Kidney (tissue), 14 donors: ENCODE results near the gene C20orf202. TPM values are rescaled to one million over a fixed set of nuclear protein-coding genes. Genes with fewer than 3 reads are reported as not detected.

ENCODE experiments used
- DNase-seq, 5 donors: peaks; one replicate each; pipeline ENCODE4 v3.0.0-alpha.2; 2013 to 2020
- FAIRE-seq: peaks from 2 replicates; lab custom pipeline; 2012; peaks lifted over from hg19 to GRCh38; lab: Jason Lieb, UNC
- H3K27ac ChIP-seq, 2 donors: one replicate each; pipeline ENCODE4 v1.7.0; 2013; ENCODE audit warnings: low read depth in 2 of 2, low read length in 2 of 2, inconsistent platforms in 1 of 2
- H3K27me3 ChIP-seq: one replicate; pipeline ENCODE4 v1.7.1; 2013; ENCODE audit warnings: low read length, inconsistent platforms; ENCODE audit not compliant: control insufficient read depth, insufficient read depth
- H3K36me3 ChIP-seq, 3 donors: one replicate each; pipeline versions ENCODE4 v1.7.0 to v1.7.1; 2013; ENCODE audit warnings: low read length in 3 of 3, control low read depth in 1 of 3, inconsistent platforms in 1 of 3; ENCODE audit not compliant: insufficient read depth in 3 of 3, control insufficient read depth in 2 of 3
- H3K4me1 ChIP-seq, 3 donors: one replicate each; pipeline versions ENCODE4 v1.7.0 to v1.7.1; 2013; ENCODE audit warnings: low read length in 3 of 3, inconsistent platforms in 1 of 3, low read depth in 1 of 3; ENCODE audit not compliant: control insufficient read depth in 2 of 3, insufficient read depth in 2 of 3
- H3K4me3 ChIP-seq, 3 donors: one replicate each; pipeline versions ENCODE4 v1.7.0 to v1.8.1; 2013; ENCODE audit warnings: low read length in 3 of 3, control low read depth in 1 of 3, inconsistent platforms in 1 of 3
- H3K9ac ChIP-seq, 3 donors: one replicate each; pipeline versions ENCODE4 v1.7.0 to v1.7.1; 2013; ENCODE audit warnings: low read length in 3 of 3, control low read depth in 1 of 3, inconsistent platforms in 1 of 3
- H3K9me3 ChIP-seq, 3 donors: one replicate each; pipeline versions ENCODE4 v1.7.0 to v1.7.1; 2013; ENCODE audit warnings: low read length in 3 of 3, control low read depth in 1 of 3, inconsistent platforms in 1 of 3; ENCODE audit not compliant: control insufficient read depth in 2 of 3, insufficient read depth in 1 of 3
- intact Hi-C: fragments of 100-400 bp; cut with DNase I; formaldehyde crosslinking; loops from one replicate; pipeline ENCODE4 v1.11.1; 2022
- polyA plus RNA-seq: library from polyadenylated mRNA; stranded (reverse); fragments of 350-450 nt; fragmentation: Illumina TruSeq; extraction: RNeasy Lipid Tissue Mini Kit (QIAGEN cat#74804); gene quantifications from one replicate; pipeline ENCODE4 v1.2.3, GENCODE V29; 2014; ENCODE audit warnings: low read depth, low replicate concordance; ENCODE audit not compliant: insufficient read depth
- total RNA-seq: library from RNA; stranded (reverse); fragmentation: NEBNext Ultra II Directional; extraction: Animal tissue kit (Norgen Biotek cat#: 25700); gene quantifications from one replicate; pipeline ENCODE4 v1.2.1, GENCODE V29; 2021
- TF ChIP-seq, protein P1 (sequence below): IDR thresholded peaks from 3 replicates; pipeline ENCODE4 v1.5.1; 2012; ENCODE audit warnings: mild to moderate bottlenecking, moderate library complexity, borderline replicate concordance; ENCODE audit not compliant: insufficient read depth; ENCODE audit errors: extremely low read depth
- donor health status: control.
- donor health status: control.
- donor health status: control.
- donor health status: control.
- donor health status: control.
- donor health status: DM: yes; HTN: yes; CAD: no.
- donor health status: Normal renal cell carcinoma (clear cell type).

Gene C20orf202
- total and polyA plus RNA-seq, 2 donors from 2014 or later = 0.16 to 0.73 TPM

DNA sequence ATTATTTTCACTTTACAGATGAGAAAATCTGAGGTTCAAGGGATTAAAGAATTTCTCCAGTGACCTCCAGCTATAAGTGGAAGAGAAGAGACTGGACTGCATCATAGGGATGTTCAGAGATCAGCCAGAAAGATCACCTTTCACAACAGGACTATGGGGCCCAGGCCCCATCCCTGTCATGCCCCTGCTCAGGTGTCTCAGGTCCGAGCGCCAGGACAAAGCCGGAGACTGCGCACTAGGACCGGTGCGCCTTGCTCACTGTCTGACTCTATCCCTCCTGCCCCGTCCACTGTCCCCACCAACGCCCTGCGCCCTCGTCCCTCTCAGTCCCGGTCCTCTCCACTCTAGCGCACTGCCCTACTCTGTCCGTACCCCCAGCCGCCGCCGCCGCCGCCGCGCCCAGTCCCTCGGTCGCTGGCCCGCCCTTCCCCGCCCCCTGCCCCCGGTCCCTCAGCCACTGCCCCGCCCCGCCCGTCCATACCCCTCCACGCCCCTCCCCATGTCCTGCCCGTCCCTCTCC, 22.1 kb downstream of the C20orf202 start:
- TF ChIP-seq, protein P1, sequence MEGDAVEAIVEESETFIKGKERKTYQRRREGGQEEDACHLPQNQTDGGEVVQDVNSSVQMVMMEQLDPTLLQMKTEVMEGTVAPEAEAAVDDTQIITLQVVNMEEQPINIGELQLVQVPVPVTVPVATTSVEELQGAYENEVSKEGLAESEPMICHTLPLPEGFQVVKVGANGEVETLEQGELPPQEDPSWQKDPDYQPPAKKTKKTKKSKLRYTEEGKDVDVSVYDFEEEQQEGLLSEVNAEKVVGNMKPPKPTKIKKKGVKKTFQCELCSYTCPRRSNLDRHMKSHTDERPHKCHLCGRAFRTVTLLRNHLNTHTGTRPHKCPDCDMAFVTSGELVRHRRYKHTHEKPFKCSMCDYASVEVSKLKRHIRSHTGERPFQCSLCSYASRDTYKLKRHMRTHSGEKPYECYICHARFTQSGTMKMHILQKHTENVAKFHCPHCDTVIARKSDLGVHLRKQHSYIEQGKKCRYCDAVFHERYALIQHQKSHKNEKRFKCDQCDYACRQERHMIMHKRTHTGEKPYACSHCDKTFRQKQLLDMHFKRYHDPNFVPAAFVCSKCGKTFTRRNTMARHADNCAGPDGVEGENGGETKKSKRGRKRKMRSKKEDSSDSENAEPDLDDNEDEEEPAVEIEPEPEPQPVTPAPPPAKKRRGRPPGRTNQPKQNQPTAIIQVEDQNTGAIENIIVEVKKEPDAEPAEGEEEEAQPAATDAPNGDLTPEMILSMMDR = no peak
- no peaks in the 10 kb centered on the region for H3K4me1 ChIP-seq
- H3K27ac ChIP-seq = no peak overlapping the region
- intact Hi-C loops = no loop called here
- peaks cover 19% of the 10 kb centered on the region for H3K27me3 ChIP-seq
- peak in 2 of 5 donors; percentile 17 to 64 for DNase-seq
- H3K9ac ChIP-seq = no peak overlapping the region
- H3K36me3 ChIP-seq = no peaks in the 10 kb centered on the region
- no peaks in the 10 kb centered on the region for H3K9me3 ChIP-seq
- no peak for FAIRE-seq
- peak overlapping the region; percentile 42 to 47 (median 43) for H3K4me3 ChIP-seq

DNA sequence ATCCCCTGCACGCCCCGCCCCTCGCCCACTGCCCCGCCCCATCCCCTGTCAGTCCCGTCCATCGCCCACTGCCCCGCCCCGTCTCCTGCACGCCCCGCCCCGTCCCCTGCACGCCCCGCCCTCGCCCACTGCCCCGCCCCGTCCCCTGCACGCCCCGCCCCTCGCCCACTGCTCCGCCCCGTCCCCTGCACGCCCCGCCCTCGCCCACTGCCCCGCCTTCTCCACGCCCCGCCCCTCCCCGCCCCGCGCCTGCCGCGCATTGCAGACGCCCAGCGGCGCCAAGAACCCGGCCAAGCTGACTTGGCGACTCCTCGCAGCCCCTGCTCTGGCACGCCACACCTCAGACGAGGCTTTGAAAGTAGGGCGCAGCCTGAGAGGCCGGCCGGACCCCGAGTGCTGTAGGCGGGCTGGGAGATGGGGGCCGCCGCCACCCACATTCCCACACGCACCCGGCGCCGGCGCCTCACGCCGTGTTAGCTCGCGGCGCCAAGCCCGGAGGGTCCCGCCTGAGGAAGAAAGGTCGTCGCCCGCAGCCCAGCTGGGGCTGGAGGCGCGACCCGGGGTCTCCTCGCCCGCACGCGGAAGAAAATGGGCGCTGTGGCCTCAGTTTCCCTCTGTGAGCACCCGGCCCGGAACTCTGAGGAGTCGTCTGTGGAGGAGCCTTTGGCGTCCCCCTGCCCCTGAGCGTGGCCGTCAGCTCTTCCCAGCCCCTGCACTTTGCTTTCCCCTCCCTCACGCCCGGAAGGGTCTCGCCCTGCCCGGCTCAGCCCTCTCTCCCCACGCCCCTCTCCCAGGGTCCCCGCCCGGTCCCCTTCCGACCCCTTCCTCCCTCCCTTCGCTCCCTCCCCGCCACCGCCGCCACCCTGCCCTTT, 22.8 kb downstream of the C20orf202 start, which contains the start of gene RAD21L1:
Gene RAD21L1, plus strand, starts transcription at position 262 of the 872 bp plus-strand sequence. CDS start 2,410 bp downstream, outside the sequence.
- H3K9me3 ChIP-seq = no peaks in the 10 kb centered on the region
- peak within 1 kb of the TSS; percentile 42 to 54 (median 43) for H3K4me3 ChIP-seq
- H3K36me3 ChIP-seq = no peaks in the 10 kb centered on the region
- TF ChIP-seq, protein P1 = no peak
- no peak within 1 kb of the TSS for H3K27ac ChIP-seq
- H3K9ac ChIP-seq = no peak within 1 kb of the TSS
- peak; percentile 55 to 94 (median 89) for DNase-seq
- peaks cover 19% of the 10 kb centered on the region for H3K27me3 ChIP-seq
- H3K4me1 ChIP-seq = no peaks in the 10 kb centered on the region
- intact Hi-C loops = no loop called here
- no peak for FAIRE-seq

DNA sequence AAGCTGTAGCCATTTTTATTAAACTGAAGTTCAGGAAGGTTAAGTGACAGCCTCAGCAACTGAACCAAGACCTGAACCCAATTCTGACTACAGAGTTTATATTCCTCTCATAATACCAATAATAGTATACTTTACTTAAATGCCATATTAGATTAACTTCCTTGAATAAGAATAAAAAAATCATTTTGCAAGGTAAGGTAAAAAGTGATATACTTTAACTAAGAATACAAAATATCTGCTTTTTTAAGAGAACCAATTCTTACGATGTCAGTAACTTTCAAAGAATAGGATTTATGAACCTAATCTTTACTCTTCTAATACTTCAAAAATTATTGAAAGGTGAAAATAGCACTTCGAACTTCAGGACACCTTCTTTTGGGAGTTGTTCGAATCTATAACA, 26.3 kb downstream of the C20orf202 start:
- H3K4me3 ChIP-seq = no peak overlapping the region
- no peak overlapping the region for H3K9ac ChIP-seq
- no peaks in the 10 kb centered on the region for H3K4me1 ChIP-seq
- H3K27me3 ChIP-seq = peaks cover 19% of the 10 kb centered on the region
- H3K36me3 ChIP-seq = no peaks in the 10 kb centered on the region
- no peaks in the 10 kb centered on the region for H3K9me3 ChIP-seq
- intact Hi-C loops = no loop called here
- no peak overlapping the region for H3K27ac ChIP-seq
- FAIRE-seq = no peak
- TF ChIP-seq, protein P1 = no peak
- no peak for DNase-seq
